ENCODE data around the gene ZNF135.
A peak's percentile ranks its signal among the peaks of the same experiment; 100 is the strongest.

Gene ZNF135

DNA sequence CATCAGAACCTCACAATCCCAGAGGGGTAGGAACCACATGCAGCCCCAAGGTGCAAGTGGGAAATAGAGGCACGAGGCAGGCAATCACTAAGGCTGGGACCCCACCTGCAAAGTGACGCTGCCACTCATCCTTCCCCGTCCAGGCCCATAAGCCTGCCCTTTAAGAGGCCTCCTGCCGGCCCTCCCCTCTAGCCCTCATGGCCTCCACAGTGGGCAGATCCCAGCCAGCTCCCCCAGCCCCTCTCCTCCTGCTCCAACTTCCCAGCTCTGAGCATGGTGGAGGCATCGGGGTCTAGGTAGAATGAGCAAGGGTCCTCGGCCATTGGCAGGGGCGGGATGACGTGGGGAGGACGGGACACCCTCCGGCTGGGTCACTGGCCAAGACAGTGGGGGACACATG, 36.2 kb downstream of the ZNF135 start:
- DNase-seq: no peak

DNA sequence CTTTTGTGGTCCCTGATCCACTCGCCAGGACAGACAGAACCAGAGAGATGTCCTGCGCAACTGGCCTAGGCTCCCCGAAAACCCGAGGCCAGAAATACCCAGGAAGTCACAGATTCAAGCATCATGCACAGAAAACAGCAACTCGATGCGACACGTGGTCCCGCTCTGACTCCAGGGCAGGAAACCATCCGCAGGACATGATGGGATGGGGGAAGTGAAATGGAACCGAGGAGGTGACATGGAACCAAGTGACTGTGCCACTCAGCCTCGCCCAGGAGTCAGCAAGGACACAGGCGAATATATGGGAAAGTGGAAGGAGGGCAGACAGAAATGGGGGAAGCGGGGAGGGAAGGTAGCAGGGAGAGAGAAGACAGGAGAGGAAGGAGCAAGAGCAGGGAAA, 37.8 kb downstream of the ZNF135 start:
- no peak for DNase-seq

DNA sequence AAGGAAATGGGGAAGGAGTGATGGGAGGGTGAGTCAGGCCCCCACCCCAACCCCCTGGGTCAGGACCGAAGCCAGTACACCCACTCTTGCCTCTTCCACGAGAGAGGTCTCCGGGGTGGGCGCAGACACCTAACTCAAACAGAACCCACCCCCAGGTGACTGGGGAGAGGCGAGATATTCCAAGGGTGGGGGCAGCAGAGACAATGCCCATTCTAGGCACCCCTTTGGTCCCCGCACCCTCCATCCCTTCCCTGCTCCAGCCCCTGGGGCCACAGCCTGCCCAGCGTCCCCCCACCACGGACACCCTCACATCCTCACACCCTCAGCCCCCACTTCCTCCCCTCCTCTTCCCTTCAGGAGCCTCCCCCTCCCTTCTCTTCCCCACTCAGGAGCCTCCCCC, 38.3 kb downstream of the ZNF135 start:
- no peak for DNase-seq

DNA sequence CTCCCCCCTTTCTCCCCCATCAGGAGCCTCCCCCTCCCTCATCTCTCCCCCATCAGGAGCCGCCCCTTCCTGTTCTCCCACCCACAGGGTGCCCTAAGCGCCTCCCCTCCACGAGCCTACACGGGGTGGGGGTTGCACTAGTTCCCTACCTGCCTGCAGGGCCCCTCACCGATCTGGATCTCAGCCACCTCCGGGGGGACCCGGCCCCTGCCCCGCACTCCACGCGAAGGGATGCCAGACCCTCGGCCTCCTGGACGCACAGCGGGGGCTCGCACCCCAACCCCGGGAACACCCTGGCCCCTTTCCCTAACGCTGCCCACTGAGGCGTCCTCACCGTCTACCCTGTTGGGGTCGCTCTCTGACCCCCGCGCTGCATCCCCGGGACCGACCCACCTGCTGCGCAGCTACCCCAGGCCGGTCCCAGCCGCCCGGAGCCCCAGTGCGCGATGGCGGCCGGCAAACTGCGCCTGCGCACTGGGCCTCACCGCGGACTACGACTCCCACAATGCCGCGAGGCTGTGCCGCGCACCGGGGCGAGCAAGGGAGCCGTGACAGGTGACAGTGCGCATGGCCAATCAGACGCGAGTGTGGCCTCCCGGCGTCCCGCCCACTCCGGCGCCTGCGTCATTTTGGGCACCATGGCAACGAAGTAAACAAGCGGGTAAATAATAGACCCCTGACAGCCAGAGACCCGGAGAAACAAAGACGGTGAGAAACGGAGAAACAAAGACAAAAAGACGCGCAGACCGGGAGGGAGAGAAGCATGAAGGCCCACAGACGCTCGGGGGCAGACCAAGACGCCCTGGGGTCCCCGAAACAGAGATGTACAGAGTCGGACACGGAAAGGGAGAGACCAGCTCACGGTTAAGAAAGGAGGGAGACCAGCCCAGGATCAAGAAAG, 38.9 kb downstream of the ZNF135 start, which contains the start of gene ZSCAN18:
Gene ZSCAN18 (minus strand): TSS at position 451 of the 901 bp plus-strand sequence. CDS start 7,964 bp downstream, outside the sequence.
- DNase-seq: peak; percentile 99

- no peak for DNase-seq
Observed at GRCh38 chr19:58098682-58098998, 39.6 kb downstream of the ZNF135 start.

GRCh38 chr19:58107778-58108545, 48.9 kb downstream of the ZNF135 start:
- DNase-seq: no peak

- no peak for DNase-seq
Observed at GRCh38 chr19:58108546-58108817, 49.4 kb downstream of the ZNF135 start.

GRCh38 chr19:58117841-58118575, 58.9 kb downstream of the ZNF135 start:
- DNase-seq: no peak

GRCh38 chr19:58118979-58119733, 60.1 kb downstream of the ZNF135 start:
- DNase-seq: no peak
